Measurements from ENCODE around the gene SCNN1B. TPM values are rescaled to one million over a fixed set of nuclear protein-coding genes. Genes with fewer than 3 reads are reported as not detected.

The SCNN1B gene
- total RNA-seq, 1 donor from 2014 or later, result 0.79 TPM

DNA sequence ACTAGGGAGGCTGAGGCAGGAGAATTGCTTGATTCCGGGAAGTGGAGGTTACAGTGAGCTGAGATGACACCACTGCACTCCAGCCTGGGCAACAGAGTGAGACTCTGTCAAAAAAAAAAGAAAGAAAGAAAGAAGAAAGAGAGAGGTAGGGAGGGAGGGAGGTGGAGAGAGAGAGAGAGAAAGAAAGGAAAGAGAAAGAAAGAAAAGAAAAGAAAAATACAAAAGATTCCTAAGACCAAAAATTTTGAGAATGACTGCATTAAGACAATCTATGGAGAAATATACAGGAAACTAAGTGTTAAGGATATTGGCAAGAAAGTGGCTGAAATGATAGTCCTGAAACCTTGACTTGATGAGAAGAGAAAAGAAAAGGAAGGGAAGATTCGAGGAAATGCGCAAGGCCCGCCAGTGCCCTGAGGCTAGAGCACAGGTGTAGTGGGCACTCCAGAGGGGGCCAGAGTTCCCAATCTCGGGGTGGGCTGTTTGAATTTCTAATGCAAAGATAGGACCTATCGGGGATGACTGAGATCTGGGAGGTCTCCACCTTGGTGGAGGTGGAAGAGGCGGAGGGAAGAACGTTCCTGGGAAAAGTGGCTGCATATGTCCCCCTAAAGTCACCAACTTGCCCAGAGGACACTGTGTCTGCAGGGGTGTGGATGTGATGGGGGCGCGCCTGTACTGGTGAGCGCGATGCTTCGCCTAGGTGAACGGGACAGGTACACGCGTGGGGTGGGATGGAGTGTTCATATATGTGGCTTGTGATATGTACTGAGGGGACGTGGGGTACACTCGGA is 654 bp upstream of the SCNN1B start:
- H3K27me3 ChIP-seq (ENCODE audit: control insufficient read depth, insufficient read depth, low read length), result peaks cover 10% of the 10 kb centered on the region
- DNase-seq (ENCODE audit: low read depth) (no peak), FAIRE-seq (no peak)
- TF ChIP-seq, protein P1, sequence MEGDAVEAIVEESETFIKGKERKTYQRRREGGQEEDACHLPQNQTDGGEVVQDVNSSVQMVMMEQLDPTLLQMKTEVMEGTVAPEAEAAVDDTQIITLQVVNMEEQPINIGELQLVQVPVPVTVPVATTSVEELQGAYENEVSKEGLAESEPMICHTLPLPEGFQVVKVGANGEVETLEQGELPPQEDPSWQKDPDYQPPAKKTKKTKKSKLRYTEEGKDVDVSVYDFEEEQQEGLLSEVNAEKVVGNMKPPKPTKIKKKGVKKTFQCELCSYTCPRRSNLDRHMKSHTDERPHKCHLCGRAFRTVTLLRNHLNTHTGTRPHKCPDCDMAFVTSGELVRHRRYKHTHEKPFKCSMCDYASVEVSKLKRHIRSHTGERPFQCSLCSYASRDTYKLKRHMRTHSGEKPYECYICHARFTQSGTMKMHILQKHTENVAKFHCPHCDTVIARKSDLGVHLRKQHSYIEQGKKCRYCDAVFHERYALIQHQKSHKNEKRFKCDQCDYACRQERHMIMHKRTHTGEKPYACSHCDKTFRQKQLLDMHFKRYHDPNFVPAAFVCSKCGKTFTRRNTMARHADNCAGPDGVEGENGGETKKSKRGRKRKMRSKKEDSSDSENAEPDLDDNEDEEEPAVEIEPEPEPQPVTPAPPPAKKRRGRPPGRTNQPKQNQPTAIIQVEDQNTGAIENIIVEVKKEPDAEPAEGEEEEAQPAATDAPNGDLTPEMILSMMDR (IDR thresholded peaks at IDR 0.05; ENCODE audit: insufficient read depth, low read length, severe bottlenecking), result no peak
- no peaks in the 10 kb centered on the region for H3K36me3 ChIP-seq (ENCODE audit: control insufficient read depth, insufficient read depth, low read length)
- H3K4me3 ChIP-seq (ENCODE audit: low read depth, low read length), result peak overlapping the region; percentile 31

GRCh38 chr16:23303685-23304084 is 1.6 kb downstream of the SCNN1B start:
- no peak for DNase-seq (ENCODE audit: low read depth)
- FAIRE-seq, result no peak
- peaks cover 10% of the 10 kb centered on the region for H3K27me3 ChIP-seq (ENCODE audit: control insufficient read depth, insufficient read depth, low read length)
- no peak overlapping the region for H3K4me3 ChIP-seq (ENCODE audit: low read depth, low read length)
- TF ChIP-seq, protein P1 (IDR thresholded peaks at IDR 0.05; ENCODE audit: insufficient read depth, low read length, severe bottlenecking), result no peak
- H3K36me3 ChIP-seq (ENCODE audit: control insufficient read depth, insufficient read depth, low read length), result no peaks in the 10 kb centered on the region

- no peak for DNase-seq (ENCODE audit: low read depth)
- TF ChIP-seq, protein P1 (IDR thresholded peaks at IDR 0.05; ENCODE audit: insufficient read depth, low read length, severe bottlenecking), result no peak
- Histone ChIP-seq H3K27me3 (ENCODE audit: control insufficient read depth, insufficient read depth, low read length) (peaks cover 10% of the 10 kb centered on the region), H3K36me3 (ENCODE audit: control insufficient read depth, insufficient read depth, low read length) (no peaks in the 10 kb centered on the region), H3K4me3 (ENCODE audit: low read depth, low read length) (no peak overlapping the region)
- FAIRE-seq, result no peak
Observed at GRCh38 chr16:23304620-23305019, 2.5 kb downstream of the SCNN1B start.

- H3K4me3 ChIP-seq (ENCODE audit: low read depth, low read length), result no peak overlapping the region
- H3K27me3 ChIP-seq (ENCODE audit: control insufficient read depth, insufficient read depth, low read length), result peaks cover 10% of the 10 kb centered on the region
- FAIRE-seq (no peak), DNase-seq (ENCODE audit: low read depth) (no peak)
- TF ChIP-seq, protein P1 (IDR thresholded peaks at IDR 0.05; ENCODE audit: insufficient read depth, low read length, severe bottlenecking), result no peak
- H3K36me3 ChIP-seq (ENCODE audit: control insufficient read depth, insufficient read depth, low read length), result no peaks in the 10 kb centered on the region
Observed at GRCh38 chr16:23306199-23307100, 4.3 kb downstream of the SCNN1B start.

GRCh38 chr16:23310217-23310616 is 8.1 kb downstream of the SCNN1B start:
- no peaks in the 10 kb centered on the region for H3K27me3 ChIP-seq (ENCODE audit: control insufficient read depth, insufficient read depth, low read length)
- no peak for DNase-seq (ENCODE audit: low read depth)
- H3K36me3 ChIP-seq (ENCODE audit: control insufficient read depth, insufficient read depth, low read length), result no peaks in the 10 kb centered on the region
- FAIRE-seq, result no peak
- TF ChIP-seq, protein P1 (IDR thresholded peaks at IDR 0.05; ENCODE audit: insufficient read depth, low read length, severe bottlenecking), result no peak
- H3K4me3 ChIP-seq (ENCODE audit: low read depth, low read length), result no peak overlapping the region

All from bronchial epithelial cell (primary cell).